IMR-90 (cell line): ENCODE measurements around the gene HMCN1. TPM values are rescaled to one million over a fixed set of nuclear protein-coding genes. Genes with fewer than 3 reads are reported as not detected.

ENCODE experiments used
- ATAC-seq: fragments of 200-7000 bp; cut with Tn5 transposase; 2 replicates; pipeline ENCODE4 v1.9.1; 2020; ENCODE audit warnings: low read depth, mild to moderate bottlenecking, moderate library complexity
- BruUV-seq: library from RNA; stranded (reverse); fragments of 400-500 nt; replicated peaks from 2 replicates; lab custom pipeline; 2021; lab: Mats Ljungman, UMichigan
- CTCF ChIA-PET: fragments of 300-600 bp; formaldehyde crosslinking; extraction: SDS; loops from one replicate; lab custom pipeline; 2021; ENCODE audit warnings: antibody characterized with exemption; lab: Yijun Ruan, JAX
- POLR2A ChIA-PET: fragments of 300-600 bp; sonication (Branson Sonifier 250); formaldehyde crosslinking; loops from one replicate; lab custom pipeline; 2022; ENCODE audit warnings: antibody characterized with exemption; ENCODE audit not compliant: unreplicated experiment; lab: Charles Lee
- DNase-seq: peaks from one replicate; pipeline ENCODE4 v3.0.0; 2013
- H2AFZ ChIP-seq: replicated peaks from 2 replicates; pipeline ENCODE3; 2013; ENCODE audit warnings: low read length, mild to moderate bottlenecking; ENCODE audit not compliant: poor library complexity
- H2AK5ac ChIP-seq: 2 replicates; pipeline ENCODE4 v1.6.1; 2013; ENCODE audit warnings: low read depth, low read length, inconsistent platforms
- H2AK9ac ChIP-seq: replicated peaks from 2 replicates; pipeline ENCODE3; 2013; ENCODE audit warnings: mild to moderate bottlenecking, low read depth, low read length, moderate library complexity; ENCODE audit not compliant: poor library complexity
- H2BK120ac ChIP-seq: 2 replicates; pipeline ENCODE4 v1.6.1; 2013; ENCODE audit warnings: low read depth, low read length, inconsistent platforms
- H2BK15ac ChIP-seq: 3 replicates; pipeline ENCODE4 v1.6.1; 2013; ENCODE audit warnings: low read depth, low read length, inconsistent platforms
- H2BK20ac ChIP-seq: 2 replicates; pipeline ENCODE4 v1.6.1; 2013; ENCODE audit warnings: low read depth, mild to moderate bottlenecking, inconsistent platforms, low read length, moderate library complexity
- H2BK5ac ChIP-seq: 2 replicates; pipeline ENCODE4 v1.6.1; 2013; ENCODE audit warnings: mild to moderate bottlenecking, low read depth, low read length, inconsistent platforms; ENCODE audit not compliant: poor library complexity, severe bottlenecking
- H3K14ac ChIP-seq: replicated peaks from 2 replicates; pipeline ENCODE4 v1.6.1; 2013; ENCODE audit warnings: low read depth, low read length, inconsistent platforms
- H3K18ac ChIP-seq: 2 replicates; pipeline ENCODE4 v1.6.1; 2013; ENCODE audit warnings: low read depth, low read length, control low read depth
- H3K23ac ChIP-seq: 2 replicates; pipeline ENCODE4 v1.6.1; 2013; ENCODE audit warnings: low read depth, low read length, inconsistent platforms
- H3K27ac ChIP-seq: 2 replicates; pipeline ENCODE4 v1.5.1; 2013; ENCODE audit warnings: mild to moderate bottlenecking, control low read depth, low read length; ENCODE audit not compliant: insufficient read depth
- H3K27me3 ChIP-seq: 2 replicates; pipeline ENCODE4 v1.6.1; 2013; ENCODE audit warnings: low read length; ENCODE audit not compliant: control insufficient read depth, insufficient read depth
- H3K36me3 ChIP-seq: 2 replicates; pipeline ENCODE4 v1.6.1; 2013; ENCODE audit warnings: low read length, mixed read lengths; ENCODE audit not compliant: control insufficient read depth, insufficient read depth
- H3K4ac ChIP-seq: 2 replicates; pipeline ENCODE4 v1.6.1; 2013; ENCODE audit warnings: low read depth, low read length, inconsistent platforms
- H3K4me1 ChIP-seq: 2 replicates; pipeline ENCODE4 v1.6.1; 2013; ENCODE audit warnings: low read length, mixed read lengths; ENCODE audit not compliant: control insufficient read depth, insufficient read depth
- H3K4me2 ChIP-seq: 2 replicates; pipeline ENCODE4 v1.6.1; 2013; ENCODE audit warnings: low read depth, mild to moderate bottlenecking, control low read depth, low read length, moderate library complexity
- H3K4me3 ChIP-seq: 2 replicates; pipeline ENCODE4 v1.5.1; 2013; ENCODE audit warnings: low read depth, mild to moderate bottlenecking, control low read depth, low read length, moderate library complexity; ENCODE audit not compliant: insufficient read depth
- H3K56ac ChIP-seq: 2 replicates; pipeline ENCODE4 v1.6.1; 2013; ENCODE audit warnings: low read length, inconsistent platforms; ENCODE audit not compliant: insufficient read depth; ENCODE audit errors: extremely low read depth
- H3K79me1 ChIP-seq, 2 experiments: 2 replicates each; pipeline ENCODE4 v1.6.1; 2013; ENCODE audit warnings: low read length in 2 of 2, inconsistent platforms in 1 of 2, low read depth in 1 of 2
- H3K9ac ChIP-seq: 2 replicates; pipeline ENCODE4 v1.6.1; 2013; ENCODE audit warnings: low read depth, low read length, control low read depth
- H3K9me1 ChIP-seq: 2 replicates; pipeline ENCODE4 v1.6.1; 2013; ENCODE audit warnings: low read length, inconsistent platforms; ENCODE audit not compliant: insufficient read depth
- H3K9me3 ChIP-seq: 2 replicates; pipeline ENCODE4 v1.6.1; 2013; ENCODE audit warnings: low read length; ENCODE audit not compliant: control insufficient read depth, insufficient read depth
- H4K20me1 ChIP-seq: 2 replicates; pipeline ENCODE4 v1.6.1; 2013; ENCODE audit warnings: low read length, inconsistent platforms; ENCODE audit not compliant: insufficient read depth
- H4K5ac ChIP-seq: 2 replicates; pipeline ENCODE4 v1.6.1; 2013; ENCODE audit warnings: mild to moderate bottlenecking, low read depth, low read length, control low read depth
- H4K8ac ChIP-seq, 2 experiments: 2 replicates each; pipeline ENCODE4 v1.6.1; 2013; ENCODE audit warnings: low read depth in 2 of 2, low read length in 2 of 2, control low read depth in 1 of 2, inconsistent platforms in 1 of 2
- H4K91ac ChIP-seq: 2 replicates; pipeline ENCODE4 v1.6.1; 2013; ENCODE audit warnings: low read depth, low read length, inconsistent platforms; ENCODE audit not compliant: insufficient read depth
- CEBPB ChIP-seq: IDR thresholded peaks from 2 replicates; pipeline ENCODE4 v1.6.1; 2012; ENCODE audit warnings: low read depth, low read length, improper control_type of control experiment
- WGBS, 2 experiments: methylation state at CpG; one replicate each; pipeline versions ENCODE4 v1.1.5 to v1.1.7; 2013; ENCODE audit warnings: missing lambda C conversion rate in 2 of 2; ENCODE audit not compliant: insufficient read length in 1 of 2; ENCODE audit errors: extremely low coverage in 2 of 2; 5-methylcytosine and 5-hydroxymethylcytosine counted together
- dilution Hi-C: fragments of 300-500 bp; cut with HindIII; formaldehyde crosslinking; loops from one replicate; pipeline ENCODE4 v1.14.3; 2018; ENCODE audit warnings: low sequenced_read_pairs; ENCODE audit not compliant: unreplicated experiment
- in situ Hi-C: fragments of 300-500 bp; cut with MboI; formaldehyde crosslinking; loops from 3 replicates; pipeline ENCODE4 v1.14.3; 2019; ENCODE audit warnings: low sequenced_read_pairs, inconsistent platforms, mixed read lengths
- intact Hi-C: fragments of 100-400 bp; cut with micrococcal nuclease; formaldehyde crosslinking; loops from 2 replicates; pipeline ENCODE4 v1.10.0; 2022
- polyA plus RNA-seq, 3 experiments: library from polyadenylated mRNA; depleted of rRNA; stranded (reverse); fragments of >200 nt; gene quantifications; 2 replicates each; pipeline ENCODE4 v1.2.3, GENCODE V29; 2012; ENCODE audit warnings: low replicate concordance in 1 of 3
- total RNA-seq: library from RNA; depleted of rRNA; stranded (reverse); fragments of >200 nt; gene quantifications from 2 replicates; pipeline ENCODE4 v1.2.3, GENCODE V29; 2012
- TF ChIP-seq, protein P1 (sequence below): conservative IDR thresholded peaks from 2 replicates; pipeline ENCODE4 v1.5.1; 2012; ENCODE audit warnings: mild to moderate bottlenecking, low read depth, low read length, improper control_type of control experiment

HMCN1 gene
- total and polyA plus RNA-seq, 2 of the 4 experiments (the other 2 are of a cell fraction) = 6.1 to 11.7 TPM

DNA sequence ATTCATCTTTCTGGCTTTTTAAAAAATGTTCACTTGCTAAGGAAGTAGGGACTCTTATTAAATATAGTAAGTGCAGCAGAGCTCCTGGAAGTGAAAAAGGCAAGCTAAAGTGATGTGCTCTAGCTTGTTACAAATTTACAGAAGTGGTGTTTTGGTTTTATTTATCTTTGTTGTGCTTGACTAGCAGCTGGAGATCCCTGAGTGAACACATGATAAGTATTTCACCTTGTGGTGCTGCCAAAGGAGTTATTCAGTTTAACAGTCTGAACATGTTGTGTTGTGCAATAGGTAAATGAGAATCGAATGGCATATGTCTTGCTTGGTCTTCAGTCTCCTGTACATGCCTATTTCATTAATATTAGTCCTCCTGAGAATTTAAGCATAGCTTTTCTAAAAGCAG lies 325.1 kb downstream of the HMCN1 start:
- H4K5ac ChIP-seq = no peak overlapping the region
- ATAC-seq = no peak
- TF ChIP-seq, protein P1, sequence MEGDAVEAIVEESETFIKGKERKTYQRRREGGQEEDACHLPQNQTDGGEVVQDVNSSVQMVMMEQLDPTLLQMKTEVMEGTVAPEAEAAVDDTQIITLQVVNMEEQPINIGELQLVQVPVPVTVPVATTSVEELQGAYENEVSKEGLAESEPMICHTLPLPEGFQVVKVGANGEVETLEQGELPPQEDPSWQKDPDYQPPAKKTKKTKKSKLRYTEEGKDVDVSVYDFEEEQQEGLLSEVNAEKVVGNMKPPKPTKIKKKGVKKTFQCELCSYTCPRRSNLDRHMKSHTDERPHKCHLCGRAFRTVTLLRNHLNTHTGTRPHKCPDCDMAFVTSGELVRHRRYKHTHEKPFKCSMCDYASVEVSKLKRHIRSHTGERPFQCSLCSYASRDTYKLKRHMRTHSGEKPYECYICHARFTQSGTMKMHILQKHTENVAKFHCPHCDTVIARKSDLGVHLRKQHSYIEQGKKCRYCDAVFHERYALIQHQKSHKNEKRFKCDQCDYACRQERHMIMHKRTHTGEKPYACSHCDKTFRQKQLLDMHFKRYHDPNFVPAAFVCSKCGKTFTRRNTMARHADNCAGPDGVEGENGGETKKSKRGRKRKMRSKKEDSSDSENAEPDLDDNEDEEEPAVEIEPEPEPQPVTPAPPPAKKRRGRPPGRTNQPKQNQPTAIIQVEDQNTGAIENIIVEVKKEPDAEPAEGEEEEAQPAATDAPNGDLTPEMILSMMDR = no peak
- TF ChIP-seq CEBPB = peak; percentile 84
- peak; percentile 28 for DNase-seq
- no peak overlapping the region for H2BK5ac ChIP-seq
- no peak overlapping the region for H4K8ac ChIP-seq
- no peak overlapping the region for H2AK9ac ChIP-seq
- no peak overlapping the region for H3K4ac ChIP-seq
- peaks cover 4% of the 10 kb centered on the region; the same call in 1 of the 2 replicates for H3K9me1 ChIP-seq
- H2AFZ ChIP-seq = no peak overlapping the region
- POLR2A ChIA-PET = no interaction called here
- WGBS, 2 experiments = no CpG with 5 or more reads among the region's 1 CpG
- no peak overlapping the region for H2BK15ac ChIP-seq
- dilution Hi-C loops = no loop called here
- H3K23ac ChIP-seq = no peak overlapping the region
- H3K27me3 ChIP-seq = no peaks in the 10 kb centered on the region
- no peaks in the 10 kb centered on the region for H4K20me1 ChIP-seq
- no peaks in the 10 kb centered on the region for H3K4me1 ChIP-seq
- no peaks in the 10 kb centered on the region for H3K79me1 ChIP-seq
- H2BK120ac ChIP-seq = no peak overlapping the region
- intact Hi-C loops = no loop called here
- CTCF ChIA-PET = interaction anchor here (1.6 kb wide), 1 partner anchor 11 kb away, joined by 3 read pairs; no protein-coding TSS in a partner anchor
- no peak overlapping the region for H3K18ac ChIP-seq
- H3K4me3 ChIP-seq = no peak overlapping the region
- H3K36me3 ChIP-seq = no peaks in the 10 kb centered on the region
- no peak overlapping the region for H3K4me2 ChIP-seq
- no peak overlapping the region for H3K56ac ChIP-seq
- BruUV-seq = no TSS peak
- no peak overlapping the region for H3K14ac ChIP-seq
- no peak overlapping the region for H3K27ac ChIP-seq
- H2AK5ac ChIP-seq = no peak overlapping the region
- H4K91ac ChIP-seq = no peak overlapping the region
- H2BK20ac ChIP-seq = no peak overlapping the region
- in situ Hi-C loops = no loop called here
- H3K9me3 ChIP-seq = no peaks in the 10 kb centered on the region
- no peak overlapping the region for H3K9ac ChIP-seq
